Fibroblast of skin of back (primary cell): ENCODE measurements around the gene LRCH3. TPM values are rescaled to one million over a fixed set of nuclear protein-coding genes. Genes with fewer than 3 reads are reported as not detected.

Experiments
- DNase-seq: peaks from one replicate; pipeline ENCODE4 v3.0.0-alpha.2; 2013
- polyA plus RNA-seq, 2 experiments: library from polyadenylated mRNA; unstranded; fragments of 120-200 nt; gene quantifications; one replicate each; pipeline ENCODE4 v1.2.1, GENCODE V29; 2013; ENCODE audit not compliant: insufficient read length in 2 of 2

LRCH3 gene
- polyA plus RNA-seq (2013, experiment 1 of 2; ENCODE audit: insufficient read length) = 29.0 TPM
- 23.5 TPM for polyA plus RNA-seq (2013, experiment 2 of 2; ENCODE audit: insufficient read length)

- DNase-seq = peak; percentile 80
Measured at GRCh38 chr3:197791113-197791891, at the start of gene LRCH3. LRCH3 (plus strand) TSS chr3:197791254; CDS start chr3:197791279, 25 bp downstream.

GRCh38 chr3:197742787-197743186, 48.3 kb upstream of the LRCH3 start:
- no peak for DNase-seq

- DNase-seq = no peak
Measured at GRCh38 chr3:197746209-197746608, 44.8 kb upstream of the LRCH3 start.

GRCh38 chr3:197746801-197747237, 44.2 kb upstream of the LRCH3 start:
- no peak for DNase-seq

- peak; percentile 93 for DNase-seq
Measured at GRCh38 chr3:197748597-197749314, 42.3 kb upstream of the LRCH3 start.

- peak; percentile 48 for DNase-seq
Measured at GRCh38 chr3:197749315-197749600, 41.8 kb upstream of the LRCH3 start.

- peak; percentile 87 for DNase-seq
Measured at GRCh38 chr3:197749601-197750395, 41.3 kb upstream of the LRCH3 start, which contains the start of gene FYTTD1. FYTTD1 (plus strand) TSS chr3:197749883; CDS start chr3:197749972, 89 bp downstream.

GRCh38 chr3:197750396-197750831, 40.6 kb upstream of the LRCH3 start:
- DNase-seq = peak; percentile 75

- DNase-seq = peak; percentile 32
Measured at GRCh38 chr3:197750858-197751737, 40.0 kb upstream of the LRCH3 start.

GRCh38 chr3:197752107-197752506, 38.9 kb upstream of the LRCH3 start:
- DNase-seq = no peak

- DNase-seq = no peak
Measured at GRCh38 chr3:197753263-197753662, 37.8 kb upstream of the LRCH3 start.

- no peak for DNase-seq
Measured at GRCh38 chr3:197756704-197757103, 34.4 kb upstream of the LRCH3 start.

GRCh38 chr3:197758512-197758911, 32.5 kb upstream of the LRCH3 start:
- no peak for DNase-seq

- DNase-seq = no peak
Measured at GRCh38 chr3:197761784-197762183, 29.3 kb upstream of the LRCH3 start.

GRCh38 chr3:197775317-197775716, 15.7 kb upstream of the LRCH3 start:
- DNase-seq = no peak

- DNase-seq = no peak
Measured at GRCh38 chr3:197782230-197782629, 8.8 kb upstream of the LRCH3 start.

GRCh38 chr3:197784019-197784585, 7.0 kb upstream of the LRCH3 start:
- no peak for DNase-seq

GRCh38 chr3:197787412-197787811, 3.6 kb upstream of the LRCH3 start:
- DNase-seq = no peak

- DNase-seq = no peak
Measured at GRCh38 chr3:197789309-197789708, 1.7 kb upstream of the LRCH3 start.

- DNase-seq = no peak
Measured at GRCh38 chr3:197790033-197790432, 1.0 kb upstream of the LRCH3 start.

GRCh38 chr3:197791892-197792647, 1.0 kb downstream of the LRCH3 start:
- no peak for DNase-seq
